ENCODE results near the gene NAB2.

- TF ChIP-seq POU6F1 (CRISPR knock-in tag; IDR thresholded peaks at IDR 0.05; ENCODE audit: borderline replicate concordance, low read depth) (no peak), RARB (CRISPR knock-in tag; IDR thresholded peaks at IDR 0.05) (no peak), ZNF70 (CRISPR knock-in tag; IDR thresholded peaks at IDR 0.05) (no peak), BACH2 (CRISPR knock-in tag; IDR thresholded peaks at IDR 0.05; ENCODE audit: borderline replicate concordance) (no peak), ZNF565 (CRISPR knock-in tag; conservative IDR thresholded peaks at IDR 0.05; ENCODE audit: low read depth) (no peak), PATZ1 (CRISPR knock-in tag; IDR thresholded peaks at IDR 0.05; ENCODE audit: borderline replicate concordance) (no peak), ARNTL (CRISPR knock-in tag; IDR thresholded peaks at IDR 0.05; ENCODE audit: borderline replicate concordance, low read depth) (no peak), ZFP30 (CRISPR knock-in tag; IDR thresholded peaks at IDR 0.05) (no peak), PPARA (CRISPR knock-in tag; IDR thresholded peaks at IDR 0.05; ENCODE audit: borderline replicate concordance) (no peak), ESRRG (CRISPR knock-in tag; IDR thresholded peaks at IDR 0.05) (no peak), TOX (CRISPR knock-in tag; IDR thresholded peaks at IDR 0.05; ENCODE audit: borderline replicate concordance) (no peak), OSR1 (CRISPR knock-in tag; IDR thresholded peaks at IDR 0.05) (no peak)
Observed at GRCh38 chr12:57046086-57046791, 42.7 kb upstream of the NAB2 start.

Data from SK-N-SH treated with all-trans-retinoic acid at 6 μM for 48 hours (cell line).